ENCODE data around the gene FOXD3.

The FOXD3 gene

DNA sequence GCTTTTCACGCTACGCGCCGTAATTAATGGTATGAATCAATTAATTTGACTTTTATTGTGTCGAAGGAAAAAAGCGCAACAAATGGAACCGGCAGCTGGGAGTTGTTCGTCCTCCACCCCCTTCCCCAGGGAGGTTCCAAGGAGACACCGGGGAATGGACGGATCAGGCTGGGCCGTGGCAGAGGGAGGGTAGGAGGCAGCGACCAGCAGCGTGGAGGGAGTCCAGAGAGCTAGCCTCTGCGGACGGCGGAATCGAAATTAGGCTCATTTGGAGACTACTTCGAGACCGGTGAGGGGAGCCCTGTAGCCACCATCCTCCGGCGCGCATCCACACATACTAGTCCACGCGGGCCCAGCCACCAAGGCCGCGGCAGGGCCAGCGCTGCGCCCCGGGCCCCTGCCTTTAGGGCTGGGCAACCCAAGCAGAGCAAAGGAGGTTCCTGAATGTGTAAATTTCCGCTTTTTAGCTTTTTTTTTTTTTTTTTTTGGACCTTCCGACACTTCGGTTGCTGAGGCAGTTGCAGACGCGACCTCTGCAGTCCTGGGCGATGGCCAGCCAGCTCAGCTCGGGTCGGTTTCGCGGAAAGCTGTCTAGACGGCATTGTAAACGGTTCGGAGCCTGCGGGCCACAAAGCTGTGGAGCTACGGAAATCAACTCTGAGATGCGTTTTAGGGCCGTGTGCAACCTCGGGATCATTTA is 2.2 kb upstream of the FOXD3 start:
- no peak for DNase-seq (ENCODE audit: low read depth in 1 of 2, low spot score in 1 of 2)

DNA sequence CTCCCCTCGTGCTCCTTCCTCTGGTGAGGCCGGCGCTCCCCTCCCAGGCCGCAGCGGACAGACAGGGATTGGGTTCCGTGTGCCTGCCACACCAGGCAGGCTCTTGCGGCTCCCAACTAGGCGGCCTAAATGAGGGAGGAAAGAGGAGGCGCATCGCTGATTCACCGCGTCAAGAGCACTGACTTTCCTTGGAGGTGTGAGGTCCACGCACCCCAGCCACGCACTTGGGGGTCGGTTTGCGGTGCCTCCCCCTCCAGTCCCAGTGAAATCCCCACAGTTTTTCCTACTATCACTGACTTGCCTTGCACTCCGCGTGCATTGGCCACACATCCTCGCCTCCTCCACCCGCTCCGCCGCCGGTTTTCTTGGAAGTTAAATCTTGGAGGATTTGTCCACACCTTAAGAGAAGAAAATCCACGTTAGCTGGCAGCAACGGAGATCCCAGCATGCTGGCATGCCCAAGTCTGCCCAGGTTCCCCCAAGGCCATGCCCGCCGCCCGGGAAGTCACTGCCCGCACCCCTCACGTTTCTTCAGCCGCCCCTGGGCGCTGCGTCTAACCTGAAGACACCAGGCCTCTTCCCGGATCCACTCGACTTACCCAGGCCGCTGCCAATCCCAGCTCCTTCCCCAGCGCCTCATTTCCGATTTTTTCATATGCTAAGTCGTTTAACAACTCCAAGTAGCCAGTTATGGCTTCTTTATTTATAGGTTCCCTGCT is 1.1 kb upstream of the FOXD3 start:
- DNase-seq (ENCODE audit: low read depth in 1 of 2, low spot score in 1 of 2), result no peak

DNA sequence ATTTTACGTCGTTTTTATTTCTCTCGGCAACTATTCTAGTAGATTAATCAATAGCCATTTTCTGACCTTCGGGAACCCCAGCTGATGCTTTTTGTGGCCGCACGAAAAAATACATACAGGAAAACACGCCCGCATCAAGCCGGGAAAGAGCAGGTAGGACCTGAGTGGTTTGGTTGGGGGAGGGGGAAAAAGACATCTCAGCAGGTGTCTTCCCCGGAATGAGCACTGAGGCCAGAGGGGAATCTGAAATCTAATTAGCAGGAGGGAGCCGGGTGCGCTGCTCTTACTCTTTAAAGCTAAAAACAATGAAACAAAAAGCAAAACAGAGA is 618 bp upstream of the FOXD3 start:
- DNase-seq (ENCODE audit: low read depth in 1 of 2, low spot score in 1 of 2), result no peak

DNA sequence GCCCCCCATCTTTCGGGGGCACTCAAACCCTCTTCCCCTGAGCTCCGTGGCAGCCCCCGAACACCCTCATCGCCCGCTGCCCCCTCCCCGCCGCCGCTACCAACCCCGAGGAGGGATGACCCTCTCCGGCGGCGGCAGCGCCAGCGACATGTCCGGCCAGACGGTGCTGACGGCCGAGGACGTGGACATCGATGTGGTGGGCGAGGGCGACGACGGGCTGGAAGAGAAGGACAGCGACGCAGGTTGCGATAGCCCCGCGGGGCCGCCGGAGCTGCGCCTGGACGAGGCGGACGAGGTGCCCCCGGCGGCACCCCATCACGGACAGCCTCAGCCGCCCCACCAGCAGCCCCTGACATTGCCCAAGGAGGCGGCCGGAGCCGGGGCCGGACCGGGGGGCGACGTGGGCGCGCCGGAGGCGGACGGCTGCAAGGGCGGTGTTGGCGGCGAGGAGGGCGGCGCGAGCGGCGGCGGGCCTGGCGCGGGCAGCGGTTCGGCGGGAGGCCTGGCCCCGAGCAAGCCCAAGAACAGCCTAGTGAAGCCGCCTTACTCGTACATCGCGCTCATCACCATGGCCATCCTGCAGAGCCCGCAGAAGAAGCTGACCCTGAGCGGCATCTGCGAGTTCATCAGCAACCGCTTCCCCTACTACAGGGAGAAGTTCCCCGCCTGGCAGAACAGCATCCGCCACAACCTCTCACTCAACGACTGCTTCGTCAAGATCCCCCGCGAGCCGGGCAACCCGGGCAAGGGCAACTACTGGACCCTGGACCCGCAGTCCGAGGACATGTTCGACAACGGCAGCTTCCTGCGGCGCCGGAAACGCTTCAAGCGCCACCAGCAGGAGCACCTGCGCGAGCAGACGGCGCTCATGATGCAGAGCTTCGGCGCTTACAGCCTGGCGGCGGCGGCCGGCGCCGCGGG is 837 bp downstream of the FOXD3 start:
- DNase-seq (ENCODE audit: low read depth in 1 of 2, low spot score in 1 of 2), result no peak

DNA sequence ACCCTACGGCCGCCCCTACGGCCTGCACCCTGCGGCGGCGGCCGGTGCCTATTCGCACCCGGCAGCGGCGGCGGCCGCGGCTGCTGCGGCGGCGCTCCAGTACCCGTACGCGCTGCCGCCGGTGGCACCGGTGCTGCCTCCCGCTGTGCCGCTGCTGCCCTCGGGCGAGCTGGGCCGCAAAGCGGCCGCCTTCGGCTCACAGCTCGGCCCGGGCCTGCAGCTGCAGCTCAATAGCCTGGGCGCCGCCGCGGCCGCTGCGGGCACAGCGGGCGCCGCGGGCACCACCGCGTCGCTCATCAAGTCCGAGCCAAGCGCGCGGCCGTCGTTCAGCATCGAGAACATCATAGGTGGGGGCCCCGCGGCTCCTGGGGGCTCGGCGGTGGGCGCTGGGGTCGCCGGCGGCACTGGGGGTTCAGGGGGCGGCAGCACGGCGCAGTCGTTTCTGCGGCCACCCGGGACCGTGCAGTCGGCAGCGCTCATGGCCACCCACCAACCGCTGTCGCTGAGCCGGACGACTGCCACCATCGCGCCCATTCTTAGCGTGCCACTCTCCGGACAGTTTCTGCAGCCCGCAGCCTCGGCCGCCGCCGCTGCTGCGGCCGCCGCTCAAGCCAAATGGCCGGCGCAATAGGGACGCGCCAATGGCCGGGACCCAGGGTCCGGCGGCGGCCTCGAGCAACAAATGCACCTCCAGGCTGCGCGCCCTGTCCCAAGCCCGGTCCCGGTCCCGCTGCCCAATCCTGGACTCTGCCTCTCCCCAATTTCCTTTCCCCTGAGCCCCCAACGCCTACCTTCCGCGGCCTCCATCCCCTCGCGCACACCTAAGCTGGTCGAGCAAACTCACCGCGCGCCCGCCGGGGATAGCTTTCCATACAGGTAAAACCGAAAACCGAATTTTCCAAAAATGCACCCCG is 1.8 kb downstream of the FOXD3 start:
- DNase-seq (ENCODE audit: low read depth in 1 of 2, low spot score in 1 of 2), result no peak

DNA sequence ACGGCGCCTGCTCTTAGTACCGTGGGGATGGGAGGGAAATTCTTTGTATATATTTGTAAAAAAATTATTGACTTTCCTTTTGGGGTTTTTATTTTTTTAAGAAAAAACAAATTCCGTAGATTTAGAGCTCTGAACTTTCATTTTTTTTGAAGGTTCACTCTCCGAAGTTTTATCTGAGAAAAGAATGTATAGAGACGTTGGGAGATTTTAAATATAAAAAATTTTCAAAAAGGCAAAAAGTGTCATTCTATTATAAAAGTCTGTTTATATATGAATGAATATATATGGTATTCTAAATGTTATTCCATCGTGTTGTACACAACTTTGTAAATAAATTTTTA is 2.4 kb downstream of the FOXD3 start:
- DNase-seq (ENCODE audit: low read depth in 1 of 2, low spot score in 1 of 2), result no peak

DNA sequence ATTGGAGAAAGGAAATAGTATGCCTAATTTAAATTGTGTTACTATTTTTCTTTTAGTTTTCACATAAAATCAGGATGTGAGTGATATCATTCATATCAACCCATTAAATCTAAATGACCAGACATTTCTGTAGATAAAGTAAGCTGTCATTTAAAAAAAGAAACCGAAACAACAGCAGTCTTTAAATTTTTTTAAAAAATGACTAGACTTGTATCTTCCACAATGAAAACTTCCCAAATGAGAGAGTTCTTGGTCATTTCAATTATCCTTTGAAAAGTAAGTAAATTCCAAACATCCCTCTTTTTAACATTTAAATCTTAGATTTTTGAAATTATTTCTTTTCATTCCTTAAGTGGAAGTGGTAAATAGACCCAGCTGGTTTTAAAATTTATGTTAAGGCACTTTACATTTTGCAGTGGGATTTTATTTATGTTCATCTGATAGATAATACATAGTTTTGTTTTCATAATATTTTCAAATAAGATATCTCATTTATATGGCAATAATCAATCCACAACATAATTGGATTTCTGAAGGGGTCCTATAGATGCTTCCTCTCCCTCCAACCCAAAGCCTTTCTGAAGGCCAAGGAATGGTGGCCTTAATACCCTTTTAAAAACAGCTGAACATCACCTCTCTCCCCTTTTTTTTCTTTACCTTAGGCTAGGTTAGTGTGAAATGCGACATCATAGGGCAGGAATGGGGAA is 3.1 kb downstream of the FOXD3 start:
- no peak for DNase-seq (ENCODE audit: low read depth in 1 of 2, low spot score in 1 of 2)

GRCh38 chr1:63326106-63326472 is 3.7 kb downstream of the FOXD3 start:
- DNase-seq (ENCODE audit: low read depth in 1 of 2, low spot score in 1 of 2), result no peak

GRCh38 chr1:63326473-63327380 is 4.4 kb downstream of the FOXD3 start:
- DNase-seq (ENCODE audit: low read depth in 1 of 2, low spot score in 1 of 2), result no peak

DNA sequence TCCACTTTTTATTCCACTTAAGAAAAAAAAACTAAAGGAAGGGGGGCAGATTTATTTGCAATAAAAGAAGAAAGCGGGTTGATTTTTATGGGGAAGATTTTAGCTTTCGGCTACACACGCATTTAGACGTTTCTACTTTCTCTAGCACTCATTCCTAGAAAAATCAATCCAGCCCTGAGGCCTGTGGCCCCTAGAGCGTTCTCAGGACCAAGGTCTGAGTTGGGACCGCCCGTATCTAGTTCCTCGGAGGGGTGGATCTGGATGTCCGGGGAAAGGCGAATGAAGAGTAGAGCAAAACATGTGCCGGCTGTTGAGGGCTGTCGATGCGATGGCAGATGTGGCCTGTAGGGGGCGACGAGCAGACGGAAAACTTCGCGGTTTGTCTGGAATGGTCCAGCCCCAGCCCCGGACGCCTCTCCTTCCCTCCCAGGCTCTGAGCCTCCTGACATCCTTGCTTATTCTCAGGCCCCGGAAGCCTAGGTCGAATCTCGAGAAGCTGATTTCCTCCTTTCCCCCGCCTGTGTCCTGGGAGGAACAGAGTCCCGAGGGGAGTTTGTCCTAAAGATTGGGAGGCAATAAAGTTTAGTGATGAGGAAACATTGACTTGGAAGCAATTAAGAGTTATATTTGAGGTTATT is 5.2 kb downstream of the FOXD3 start:
- no peak for DNase-seq (ENCODE audit: low read depth in 1 of 2, low spot score in 1 of 2)

- DNase-seq (ENCODE audit: low read depth in 1 of 2, low spot score in 1 of 2), result no peak
These were observed 5.8 kb downstream of the FOXD3 start for GRCh38 chr1:63328122-63328521.

GRCh38 chr1:63328781-63329180 is 6.4 kb downstream of the FOXD3 start:
- no peak for DNase-seq (ENCODE audit: low read depth in 1 of 2, low spot score in 1 of 2)

DNA sequence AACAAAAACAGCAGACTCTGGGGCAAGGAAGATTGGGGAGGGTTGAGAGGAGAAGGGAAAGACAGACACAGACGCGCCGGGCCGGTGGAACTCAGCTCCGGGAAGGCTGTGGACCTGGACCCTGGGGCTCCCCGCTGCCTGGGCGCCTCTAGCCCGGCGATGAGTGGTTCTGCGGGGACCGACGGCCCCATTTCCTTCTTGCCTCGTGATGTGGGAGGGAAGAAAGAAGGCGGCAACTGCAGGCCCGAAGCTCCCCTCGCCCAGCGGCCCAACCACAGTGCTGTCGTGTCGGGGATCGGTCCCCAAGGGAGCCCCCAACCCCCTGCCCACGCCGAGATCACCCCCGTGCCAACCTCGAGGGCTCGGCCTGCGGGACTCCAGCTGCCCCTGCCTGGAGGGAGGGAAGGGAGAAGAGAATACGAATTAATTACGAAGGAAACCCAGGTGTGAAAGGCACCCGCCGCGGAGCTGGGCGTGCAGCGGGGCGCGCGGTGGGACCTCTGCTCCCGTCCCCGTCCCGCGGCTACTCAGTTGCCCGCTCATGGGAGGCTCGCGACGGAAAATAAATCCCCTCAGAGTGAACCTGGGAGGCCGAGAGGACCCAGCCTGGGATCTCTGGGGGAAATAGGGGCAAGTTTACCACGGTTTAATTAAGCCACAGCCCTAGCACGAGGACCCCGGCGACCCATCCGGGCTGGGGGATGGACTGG is 7.4 kb downstream of the FOXD3 start:
- DNase-seq (ENCODE audit: low read depth in 1 of 2, low spot score in 1 of 2), result no peak

DNA sequence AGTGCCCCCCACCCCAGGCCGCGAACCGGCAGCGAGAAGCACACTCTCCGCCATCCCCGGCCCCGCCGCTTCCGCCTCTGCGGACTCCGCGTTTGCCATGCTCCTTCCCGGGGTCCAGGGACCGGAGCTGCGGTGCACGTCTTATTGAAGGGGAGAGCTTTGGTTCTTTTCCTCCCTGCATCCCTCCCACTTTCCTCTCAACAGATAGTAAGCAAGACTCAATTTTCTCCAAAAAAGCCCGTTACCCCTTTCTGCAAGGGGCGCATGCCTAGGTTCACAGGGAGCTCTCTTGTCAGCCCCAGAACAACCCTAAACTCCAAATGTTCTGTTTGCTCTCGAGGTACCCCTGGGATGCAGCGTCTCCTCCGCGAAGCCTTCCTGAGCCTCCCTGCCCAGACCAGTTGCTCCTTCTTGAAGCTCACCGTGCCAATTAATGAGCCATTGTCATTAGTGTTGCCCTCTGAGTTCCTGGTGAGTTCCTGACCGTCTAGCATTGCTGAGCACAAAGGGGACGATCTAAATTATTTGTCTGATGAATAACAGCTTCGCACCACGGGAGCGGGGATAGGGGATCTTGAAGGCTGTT is 8.1 kb downstream of the FOXD3 start:
- no peak for DNase-seq (ENCODE audit: low read depth in 1 of 2, low spot score in 1 of 2)

DNA sequence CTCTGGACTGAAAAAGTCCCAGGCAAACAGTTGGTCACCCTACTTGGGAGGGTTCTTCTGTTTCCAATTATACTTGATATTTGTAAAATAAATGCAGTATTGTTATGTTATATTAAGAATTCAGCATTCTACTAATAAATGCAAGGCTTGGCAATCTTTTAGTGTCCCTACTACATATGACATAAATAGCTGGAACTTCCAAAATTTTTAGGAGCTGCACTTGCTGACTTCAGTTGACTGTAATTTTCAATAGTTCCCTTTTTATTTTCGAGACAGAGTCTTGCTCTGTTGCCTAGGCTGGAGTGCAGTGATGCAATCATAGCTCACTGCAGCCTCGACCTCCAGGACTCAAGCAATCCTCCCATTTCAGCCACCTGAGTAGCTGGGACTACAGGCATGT is 20.0 kb downstream of the FOXD3 start:
- DNase-seq (ENCODE audit: low read depth in 1 of 2, low spot score in 1 of 2), result no peak

GRCh38 chr1:63343922-63344321 is 21.6 kb downstream of the FOXD3 start:
- DNase-seq (ENCODE audit: low read depth in 1 of 2, low spot score in 1 of 2), result no peak

DNA sequence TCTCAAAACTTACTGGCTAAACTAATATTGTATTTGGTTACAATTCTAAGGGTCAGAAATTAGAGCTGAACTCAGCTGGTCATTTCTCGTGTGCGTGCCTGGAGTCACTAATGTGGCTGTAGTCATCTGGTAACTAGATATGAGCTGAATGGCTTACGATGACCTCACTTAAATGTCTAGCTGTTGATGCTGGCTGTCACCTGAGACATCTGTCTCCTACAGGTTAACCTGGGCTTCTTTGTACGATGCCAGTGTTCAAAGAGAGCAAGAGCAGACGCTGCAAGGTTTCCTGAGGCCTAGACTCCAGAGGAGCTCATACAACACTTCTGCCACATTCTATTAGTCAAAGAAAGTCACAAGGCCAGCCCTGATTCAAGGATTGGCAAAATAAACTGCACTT is 28.0 kb downstream of the FOXD3 start:
- DNase-seq (ENCODE audit: low read depth in 1 of 2, low spot score in 1 of 2), result no peak

DNA sequence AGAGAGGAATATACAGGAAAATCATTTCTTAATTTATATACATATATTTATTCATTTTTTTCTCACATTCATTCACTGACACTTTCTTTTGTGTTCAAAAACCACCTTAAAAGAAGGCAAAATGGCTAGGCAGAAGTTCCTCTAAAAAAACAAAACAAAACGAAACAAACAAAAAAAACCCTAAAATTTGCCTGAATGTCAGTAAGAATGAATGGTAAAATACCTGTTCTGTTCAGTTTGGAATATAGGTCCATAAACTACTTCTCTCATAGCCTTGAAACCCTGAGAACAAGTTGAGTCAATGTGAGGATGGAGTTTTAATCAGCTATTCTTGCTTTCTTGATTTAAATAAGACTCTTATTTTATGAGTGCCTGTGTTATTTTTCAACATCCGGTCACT is 30.4 kb downstream of the FOXD3 start:
- DNase-seq (ENCODE audit: low read depth in 1 of 2, low spot score in 1 of 2), result no peak
